Astrocyte (in vitro differentiated cells and primary cell): Measurements from ENCODE around the gene PFDN2.

Experiments used
- CTCF ChIP-seq: IDR thresholded peaks from 2 replicates; pipeline ENCODE4 v1.5.1; 2011; ENCODE audit warnings: low read depth, mild to moderate bottlenecking, inconsistent platforms, low read length, moderate library complexity; ENCODE audit not compliant: insufficient read depth
- EZH2 ChIP-seq: IDR thresholded peaks from 2 replicates; pipeline ENCODE4 v1.6.1; 2012; ENCODE audit warnings: mild to moderate bottlenecking, low read length, inconsistent platforms; ENCODE audit not compliant: insufficient read depth

DNA sequence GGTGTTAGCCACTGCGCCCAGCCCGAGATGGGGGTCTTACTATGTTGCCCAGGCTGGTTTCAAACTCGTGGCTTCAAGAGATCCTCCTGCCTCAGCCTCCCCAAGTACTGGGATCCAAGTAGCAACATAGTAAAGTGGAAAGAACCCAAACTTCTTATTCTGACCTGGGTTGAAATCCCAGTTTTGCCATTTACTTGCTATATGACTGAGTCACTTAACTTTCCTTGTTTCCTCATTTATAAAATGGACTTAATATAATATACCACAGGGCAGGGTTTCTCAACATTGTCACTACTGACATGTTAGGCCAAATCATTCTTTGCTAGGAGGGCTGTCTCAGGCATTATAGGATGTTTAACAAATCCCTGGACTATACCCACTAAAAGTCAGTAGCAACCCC lies 6.7 kb downstream of the PFDN2 start:
- TF ChIP-seq CTCF (no peak), EZH2 (no peak)
